H9 (cell line): ENCODE data around the gene CSNK2B. TPM values are rescaled to one million over a fixed set of nuclear protein-coding genes. Genes with fewer than 3 reads are reported as not detected.

Experiments
- DNase-seq: peaks from one replicate; pipeline ENCODE4 v3.0.0-alpha.2; 2017
- H2AFZ ChIP-seq: one replicate; pipeline ENCODE4 v1.6.1; 2013; ENCODE audit warnings: mild to moderate bottlenecking, low read length, control low read depth, moderate library complexity
- H2AK5ac ChIP-seq: 2 replicates; pipeline ENCODE4 v1.6.1; 2013; ENCODE audit warnings: low read length, control low read depth, mixed read lengths; ENCODE audit not compliant: insufficient read length
- H2BK120ac ChIP-seq: one replicate; pipeline ENCODE4 v1.6.1; 2013; ENCODE audit warnings: low read depth, mild to moderate bottlenecking, low read length, control low read depth, inconsistent platforms; ENCODE audit not compliant: poor library complexity, severe bottlenecking
- H2BK12ac ChIP-seq: 2 replicates; pipeline ENCODE4 v1.6.1; 2013; ENCODE audit warnings: low read length, control low read depth, mixed read lengths, low read depth; ENCODE audit not compliant: insufficient read length
- H2BK15ac ChIP-seq: 2 replicates; pipeline ENCODE4 v1.6.1; 2013; ENCODE audit warnings: low read depth, low read length, control low read depth
- H2BK20ac ChIP-seq: one replicate; pipeline ENCODE4 v1.6.1; 2013; ENCODE audit warnings: low read depth, mild to moderate bottlenecking, low read length, control low read depth, inconsistent platforms; ENCODE audit not compliant: poor library complexity, severe bottlenecking
- H2BK5ac ChIP-seq: 2 replicates; pipeline ENCODE4 v1.6.1; 2013; ENCODE audit warnings: low read length, control low read depth, mixed read lengths; ENCODE audit not compliant: insufficient read length
- H3K14ac ChIP-seq: 2 replicates; pipeline ENCODE4 v1.6.1; 2013; ENCODE audit warnings: low read length, control low read depth; ENCODE audit not compliant: insufficient read depth
- H3K18ac ChIP-seq: 2 replicates; pipeline ENCODE4 v1.6.1; 2013; ENCODE audit warnings: low read depth, mild to moderate bottlenecking, mixed read lengths, low read length, control low read depth; ENCODE audit not compliant: insufficient read length
- H3K23ac ChIP-seq: 2 replicates; pipeline ENCODE4 v1.6.1; 2013; ENCODE audit warnings: low read length, control low read depth, mixed read lengths, low read depth; ENCODE audit not compliant: insufficient read length
- H3K23me2 ChIP-seq: 2 replicates; pipeline ENCODE4 v1.6.1; 2013; ENCODE audit warnings: low read depth, mild to moderate bottlenecking, mixed read lengths, low read length, control low read depth; ENCODE audit not compliant: insufficient read length, poor library complexity, severe bottlenecking
- H3K27ac ChIP-seq: 2 replicates; pipeline ENCODE4 v1.5.1; 2013; ENCODE audit warnings: low read length, control low read depth, mixed read lengths, low read depth; ENCODE audit not compliant: insufficient read length
- H3K27me3 ChIP-seq: 2 replicates; pipeline ENCODE4 v1.6.1; 2013; ENCODE audit warnings: low read length, control low read depth, inconsistent platforms; ENCODE audit not compliant: insufficient read depth
- H3K4ac ChIP-seq: 2 replicates; pipeline ENCODE4 v1.6.1; 2013; ENCODE audit warnings: low read depth, mild to moderate bottlenecking, control low read depth, inconsistent platforms, low read length, moderate library complexity
- H3K4me1 ChIP-seq: 2 replicates; pipeline ENCODE4 v1.6.1; 2013; ENCODE audit warnings: low read length, control low read depth, inconsistent platforms; ENCODE audit not compliant: insufficient read depth
- H3K4me2 ChIP-seq: 2 replicates; pipeline ENCODE4 v1.6.1; 2013; ENCODE audit warnings: low read length, control low read depth, mixed read lengths; ENCODE audit not compliant: insufficient read length, insufficient read depth
- H3K56ac ChIP-seq: 2 replicates; pipeline ENCODE4 v1.6.1; 2013; ENCODE audit warnings: low read depth, mild to moderate bottlenecking, mixed read lengths, low read length, control low read depth; ENCODE audit not compliant: insufficient read length
- H3K79me1 ChIP-seq: 2 replicates; pipeline ENCODE4 v1.6.1; 2013; ENCODE audit warnings: low read depth, mild to moderate bottlenecking, moderate library complexity, low read length, control low read depth, inconsistent platforms; ENCODE audit not compliant: insufficient read depth, poor library complexity, severe bottlenecking
- H3K79me2 ChIP-seq: 2 replicates; pipeline ENCODE4 v1.6.1; 2013; ENCODE audit warnings: low read length, control low read depth, inconsistent platforms; ENCODE audit not compliant: insufficient read depth
- H3K9ac ChIP-seq: 2 replicates; pipeline ENCODE4 v1.6.1; 2013; ENCODE audit warnings: low read length, control low read depth, mixed read lengths; ENCODE audit not compliant: insufficient read length; ENCODE audit errors: extremely low read depth
- H3K9me3 ChIP-seq: one replicate; pipeline ENCODE4 v1.6.1; 2013; ENCODE audit warnings: low read depth, low read length, inconsistent platforms; ENCODE audit not compliant: control insufficient read depth
- H3T11ph ChIP-seq: one replicate; pipeline ENCODE4 v1.6.1; 2013; ENCODE audit warnings: mild to moderate bottlenecking, low read length, control low read depth, inconsistent platforms
- H4K20me1 ChIP-seq: one replicate; pipeline ENCODE4 v1.6.1; 2013; ENCODE audit not compliant: control insufficient read depth, insufficient read length, insufficient read depth
- H4K5ac ChIP-seq: 2 replicates; pipeline ENCODE4 v1.6.1; 2013; ENCODE audit warnings: low read depth, mild to moderate bottlenecking, mixed read lengths, low read length, control low read depth; ENCODE audit not compliant: insufficient read length
- H4K8ac ChIP-seq: replicated peaks from 2 replicates; pipeline ENCODE4 v1.6.1; 2013; ENCODE audit warnings: low read length, control low read depth, mixed read lengths, low read depth; ENCODE audit not compliant: insufficient read length
- H4K91ac ChIP-seq: 2 replicates; pipeline ENCODE4 v1.6.1; 2013; ENCODE audit warnings: low read depth, mild to moderate bottlenecking, moderate library complexity, mixed read lengths, low read length, control low read depth; ENCODE audit not compliant: insufficient read length
- H3K27ac Mint-ChIP-seq, 3 experiments: 2 replicates in 2 of 3; 3 replicates in 1 of 3; pipeline ENCODE4 v1.8.0; 2020 to 2021; ENCODE audit warnings: mixed read lengths in 3 of 3, mild to moderate bottlenecking in 1 of 3, moderate library complexity in 1 of 3
- H3K27me3 Mint-ChIP-seq: 2 replicates; pipeline ENCODE4 v1.8.0; 2021; ENCODE audit warnings: low read depth, mild to moderate bottlenecking, moderate library complexity, mixed read lengths
- H3K36me3 Mint-ChIP-seq, 3 experiments: 2 replicates in 2 of 3; 3 replicates in 1 of 3; pipeline ENCODE4 v1.8.0; 2020 to 2021; ENCODE audit warnings: low read depth in 3 of 3, mixed read lengths in 3 of 3; ENCODE audit not compliant: insufficient read depth in 1 of 3
- H3K4me1 Mint-ChIP-seq, 2 experiments: 2 replicates each; pipeline ENCODE4 v1.8.0; 2020; ENCODE audit warnings: mixed read lengths in 2 of 2
- H3K4me3 Mint-ChIP-seq, 2 experiments: 2 replicates in 1 of 2; 3 replicates in 1 of 2; pipeline ENCODE4 v1.8.0; 2020 to 2021; ENCODE audit warnings: mild to moderate bottlenecking in 2 of 2, mixed read lengths in 2 of 2, moderate library complexity in 1 of 2
- H3K9me3 Mint-ChIP-seq, 2 experiments: 2 replicates in 1 of 2; 3 replicates in 1 of 2; pipeline ENCODE4 v1.8.0; 2020; ENCODE audit warnings: mild to moderate bottlenecking in 2 of 2, mixed read lengths in 2 of 2, moderate library complexity in 1 of 2
- CTCF ChIP-seq: fragments of 200-600 bp; sonication (generic); conservative IDR thresholded peaks from 3 replicates; pipeline ENCODE4 v1.8.0; 2021; ENCODE audit warnings: antibody characterized with exemption, mild to moderate bottlenecking
- WGBS: extraction: QIAGEN DNeasy Blood & Tissue Kit; methylation state at CpG from one replicate; pipeline ENCODE4 v1.1.7; 2013; ENCODE audit warnings: missing lambda C conversion rate, low lambda C conversion rate, mixed read lengths; ENCODE audit not compliant: insufficient read length; ENCODE audit errors: extremely low coverage; 5-methylcytosine and 5-hydroxymethylcytosine counted together
- total RNA-seq: library from RNA; stranded (reverse); gene quantifications from 2 replicates; pipeline ENCODE4 v1.2.1, GENCODE V29; 2021

CSNK2B gene
- total RNA-seq, 1 experiment from 2014 or later: 187 TPM

GRCh38 chr6:31691078-31691463 is 25.2 kb downstream of the CSNK2B start:
- Histone ChIP-seq H3K9ac (no peak overlapping the region), H3K4me2 (no peak overlapping the region), H3K9me3 (no peaks in the 10 kb centered on the region), H3K79me2 (no peaks in the 10 kb centered on the region), H4K91ac (no peak overlapping the region), H2BK20ac (no peak overlapping the region), H2BK120ac (no peak overlapping the region), H2BK15ac (no peak overlapping the region), H3K23ac (no peak overlapping the region), H3K27me3 (no peaks in the 10 kb centered on the region), H2BK12ac (no peak overlapping the region), H3K56ac (no peak overlapping the region), H3K18ac (no peak overlapping the region), H2AFZ (no peak overlapping the region), H3K4ac (no peak overlapping the region), H4K20me1 (no peaks in the 10 kb centered on the region), H2BK5ac (no peak overlapping the region), H3K23me2 (no peaks in the 10 kb centered on the region), H4K5ac (no peak overlapping the region), H3K79me1 (no peaks in the 10 kb centered on the region), H3T11ph (no peak overlapping the region), H2AK5ac (no peak overlapping the region), H3K27ac (no peak overlapping the region), H3K14ac (no peak overlapping the region), H4K8ac (no peak overlapping the region), H3K4me1 (no peaks in the 10 kb centered on the region)
- Mint-ChIP-seq H3K36me3 (peaks cover 14 to 61% (median 45%) of the 10 kb centered on the region in 3 experiments; a peak in 6 of 7 replicates), H3K4me1 (peaks cover 5 to 10% of the 10 kb centered on the region in 2 experiments; a peak in 3 of 4 replicates), H3K27me3 (no peaks in the 10 kb centered on the region), H3K9me3 (no peaks in the 10 kb centered on the region; a peak in 1 of 5 replicates), H3K4me3 (no peak overlapping the region), H3K27ac (no peak overlapping the region)
- TF ChIP-seq CTCF: no peak
- WGBS: no CpG with 5 or more reads among the region's 6 CpGs
- DNase-seq: no peak
